ENCODE results near the gene SLC30A9. TPM values are rescaled to one million over a fixed set of nuclear protein-coding genes. Genes with fewer than 3 reads are reported as not detected.

Gene SLC30A9
- total and polyA plus RNA-seq, 2 of the 13 experiments (the other 11 are each of a cell fraction or from before 2014, with no cell fraction given) = 27.5 to 72.8 TPM

GRCh38 chr4:42119886-42120285, 129.6 kb downstream of the SLC30A9 start:
- Histone ChIP-seq H3K9me3 (ENCODE audit: low read length) (no peaks in the 10 kb centered on the region), H3K4me2 (ENCODE audit: low read depth, low read length) (no peak overlapping the region), H3K9ac (ENCODE audit: insufficient read depth, low read depth, low read length) (no peak overlapping the region), H3K79me2 (ENCODE audit: insufficient read depth, low read length) (no peaks in the 10 kb centered on the region), H3K4me3 (replicated peaks in 1 of 3; ENCODE audit: insufficient read depth in 1 of 3, low read depth in 2 of 3, low read length in 3 of 3) (no peak overlapping the region), H3K27ac (ENCODE audit: extremely low read length, insufficient read depth, low read length) (no peak overlapping the region), H4K20me1 (ENCODE audit: insufficient read depth, low read length) (no peaks in the 10 kb centered on the region), H3K4me1 (ENCODE audit: insufficient read depth, low read length) (no peaks in the 10 kb centered on the region), H2AFZ (ENCODE audit: low read length) (no peak overlapping the region), H3K36me3 (replicated peaks in 1 of 2; ENCODE audit: control insufficient read depth in 1 of 2, insufficient read depth in 2 of 2, low read length in 2 of 2) (no peaks in the 10 kb centered on the region), H3K27me3 (ENCODE audit: control insufficient read depth in 1 of 2, insufficient read depth in 2 of 2, low read length in 2 of 2) (peaks cover 2 to 22% of the 10 kb centered on the region in 2 experiments; a peak in 4 of 5 replicates)
- ATAC-seq (no peak), DNase-seq (ENCODE audit: low spot score) (no peak), FAIRE-seq (no peak)
- intact Hi-C loops (cut with micrococcal nuclease; ENCODE audit: unreplicated experiment) = no loop called here
- in situ Hi-C loops (cut with HindIII; ENCODE audit: extremely low pct_ligation_motif_present, low pct_unique_long_range_greater_than_20kb) = no loop called here
- ChIA-PET CTCF (ENCODE audit: low intra/inter-chr PET ratio, low total read pairs) (no interaction called here), POLR2A (no interaction called here)
- TF ChIP-seq GATAD1 (CRISPR knock-in tag; IDR thresholded peaks at IDR 0.05) (no peak), NCOR1 (IDR thresholded peaks at IDR 0.05; ENCODE audit: borderline replicate concordance, low read length) (no peak), HHEX (CRISPR knock-in tag; IDR thresholded peaks at IDR 0.05) (no peak), ZNF772 (CRISPR knock-in tag; IDR thresholded peaks at IDR 0.05) (no peak), ELK4 (CRISPR knock-in tag; IDR thresholded peaks at IDR 0.05; ENCODE audit: borderline replicate concordance) (no peak), SSRP1 (CRISPR knock-in tag; IDR thresholded peaks at IDR 0.05) (no peak), ZNF101 (CRISPR knock-in tag; IDR thresholded peaks at IDR 0.05; ENCODE audit: borderline replicate concordance, low read depth) (no peak), ZNF496 (CRISPR knock-in tag; IDR thresholded peaks at IDR 0.05; ENCODE audit: insufficient replicate concordance) (no peak), ZNF563 (CRISPR knock-in tag; IDR thresholded peaks at IDR 0.05) (no peak), ZNF362 (CRISPR knock-in tag; IDR thresholded peaks at IDR 0.05; ENCODE audit: borderline replicate concordance) (no peak)
- WGBS (ENCODE audit: low lambda C conversion rate) = 29% methylated on average over 11 of the region's 12 CpGs
- BruUV-seq (replicated peaks) = no TSS peak

Measured in HepG2 (cell line).